Measurements from ENCODE around the gene PDF. TPM values are rescaled to one million over a fixed set of nuclear protein-coding genes. Genes with fewer than 3 reads are reported as not detected.

The PDF gene
- total RNA-seq, 2 experiments from 2014 or later, result 37.8 to 54.8 TPM

- no peak overlapping the region for H3K4me3 ChIP-seq (ENCODE audit: low read depth, low read length, poor library complexity, severe bottlenecking)
- CTCF ChIA-PET (ENCODE audit: unreplicated experiment), result no interaction called here
Measured at GRCh38 chr16:69309316-69309715, 21.1 kb downstream of the PDF start.

GRCh38 chr16:69307856-69308255 is 22.5 kb downstream of the PDF start:
- BruUV-seq (replicated peaks), result no TSS peak
- H3K4me1 ChIP-seq (ENCODE audit: insufficient read depth, low read length, poor library complexity, severe bottlenecking), result peaks cover 12% of the 10 kb centered on the region
- H3K4me2 ChIP-seq (ENCODE audit: low read length), result no peak overlapping the region
- no peak overlapping the region for H2AFZ ChIP-seq (ENCODE audit: low read length)
- no peak overlapping the region for H3K4me3 ChIP-seq (ENCODE audit: low read depth, low read length, poor library complexity, severe bottlenecking)
- H3K9me2 ChIP-seq (ENCODE audit: insufficient read depth, low read length), result no peaks in the 10 kb centered on the region
- TF ChIP-seq, protein P1, sequence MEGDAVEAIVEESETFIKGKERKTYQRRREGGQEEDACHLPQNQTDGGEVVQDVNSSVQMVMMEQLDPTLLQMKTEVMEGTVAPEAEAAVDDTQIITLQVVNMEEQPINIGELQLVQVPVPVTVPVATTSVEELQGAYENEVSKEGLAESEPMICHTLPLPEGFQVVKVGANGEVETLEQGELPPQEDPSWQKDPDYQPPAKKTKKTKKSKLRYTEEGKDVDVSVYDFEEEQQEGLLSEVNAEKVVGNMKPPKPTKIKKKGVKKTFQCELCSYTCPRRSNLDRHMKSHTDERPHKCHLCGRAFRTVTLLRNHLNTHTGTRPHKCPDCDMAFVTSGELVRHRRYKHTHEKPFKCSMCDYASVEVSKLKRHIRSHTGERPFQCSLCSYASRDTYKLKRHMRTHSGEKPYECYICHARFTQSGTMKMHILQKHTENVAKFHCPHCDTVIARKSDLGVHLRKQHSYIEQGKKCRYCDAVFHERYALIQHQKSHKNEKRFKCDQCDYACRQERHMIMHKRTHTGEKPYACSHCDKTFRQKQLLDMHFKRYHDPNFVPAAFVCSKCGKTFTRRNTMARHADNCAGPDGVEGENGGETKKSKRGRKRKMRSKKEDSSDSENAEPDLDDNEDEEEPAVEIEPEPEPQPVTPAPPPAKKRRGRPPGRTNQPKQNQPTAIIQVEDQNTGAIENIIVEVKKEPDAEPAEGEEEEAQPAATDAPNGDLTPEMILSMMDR (conservative IDR thresholded peaks at IDR 0.05; ENCODE audit: low read length), result no peak
- TF ChIP-seq EZH2phosphoT487 (IDR thresholded peaks at IDR 0.05; ENCODE audit: borderline replicate concordance, low read depth, low read length), result no peak
- H4K20me1 ChIP-seq (ENCODE audit: insufficient read depth, low read length), result no peaks in the 10 kb centered on the region
- intact Hi-C loops (cut with micrococcal nuclease; ENCODE audit: unreplicated experiment), result no loop called here
- CTCF ChIA-PET (ENCODE audit: unreplicated experiment), result no interaction called here
- peaks cover 13% of the 10 kb centered on the region for H3K79me2 ChIP-seq (ENCODE audit: insufficient read depth, low read depth, low read length)
- 0 out of 2 replicates have a peak, but pooled peaks cover 6% of the 10 kb centered on the region for H3K36me3 ChIP-seq (ENCODE audit: insufficient read depth, low read length)
- H3K27ac ChIP-seq (ENCODE audit: low read depth, low read length, poor library complexity, severe bottlenecking), result no peak overlapping the region
- DNase-seq (ENCODE audit: low spot score), result no peak
- H3K9me3 ChIP-seq (ENCODE audit: low read length), result no peaks in the 10 kb centered on the region
- POLR2A ChIA-PET, result interaction anchor here (1.0 kb wide), 1 partner anchor 454 kb away, joined by 3 read pairs; the partner anchor contains the start of gene WWP2

More at GRCh38 chr16:69309316-69309715, 21.1 kb downstream of the PDF start:
- DNase-seq (ENCODE audit: low spot score), result no peak
- Histone ChIP-seq H4K20me1 (ENCODE audit: insufficient read depth, low read length) (no peaks in the 10 kb centered on the region), H3K4me1 (ENCODE audit: insufficient read depth, low read length, poor library complexity, severe bottlenecking) (peaks cover 12% of the 10 kb centered on the region), H3K9me3 (ENCODE audit: low read length) (no peaks in the 10 kb centered on the region), H3K9me2 (ENCODE audit: insufficient read depth, low read length) (no peaks in the 10 kb centered on the region), H2AFZ (ENCODE audit: low read length) (no peak overlapping the region), H3K27ac (ENCODE audit: low read depth, low read length, poor library complexity, severe bottlenecking) (no peak overlapping the region), H3K36me3 (ENCODE audit: insufficient read depth, low read length) (peaks cover 19% of the 10 kb centered on the region; the same call in 1 of the 2 replicates), H3K4me2 (ENCODE audit: low read length) (no peak overlapping the region), H3K79me2 (ENCODE audit: insufficient read depth, low read depth, low read length) (peaks cover 28% of the 10 kb centered on the region)
- intact Hi-C loops (cut with micrococcal nuclease; ENCODE audit: unreplicated experiment), result no loop called here
- no TSS peak for BruUV-seq (replicated peaks)
- no peak for TF ChIP-seq EZH2phosphoT487 (IDR thresholded peaks at IDR 0.05; ENCODE audit: borderline replicate concordance, low read depth, low read length)
- TF ChIP-seq, protein P1 (conservative IDR thresholded peaks at IDR 0.05; ENCODE audit: low read length), result no peak
- POLR2A ChIA-PET, result no interaction called here

GRCh38 chr16:69307091-69307490 is 23.3 kb downstream of the PDF start:
- H3K27ac ChIP-seq (ENCODE audit: low read depth, low read length, poor library complexity, severe bottlenecking), result no peak overlapping the region
- no peaks in the 10 kb centered on the region for H3K9me2 ChIP-seq (ENCODE audit: insufficient read depth, low read length)
- peaks cover 10% of the 10 kb centered on the region for H3K4me1 ChIP-seq (ENCODE audit: insufficient read depth, low read length, poor library complexity, severe bottlenecking)
- no peak for TF ChIP-seq EZH2phosphoT487 (IDR thresholded peaks at IDR 0.05; ENCODE audit: borderline replicate concordance, low read depth, low read length)
- TF ChIP-seq, protein P1 (conservative IDR thresholded peaks at IDR 0.05; ENCODE audit: low read length), result no peak
- no TSS peak for BruUV-seq (replicated peaks)
- intact Hi-C loops (cut with micrococcal nuclease; ENCODE audit: unreplicated experiment), result no loop called here
- H3K36me3 ChIP-seq (ENCODE audit: insufficient read depth, low read length), result 0 out of 2 replicates have a peak, but pooled peaks cover 6% of the 10 kb centered on the region
- no peak overlapping the region for H3K4me3 ChIP-seq (ENCODE audit: low read depth, low read length, poor library complexity, severe bottlenecking)
- H3K79me2 ChIP-seq (ENCODE audit: insufficient read depth, low read depth, low read length), result peaks cover 6% of the 10 kb centered on the region
- ChIA-PET CTCF (ENCODE audit: unreplicated experiment) (no interaction called here), POLR2A (interaction anchor here (1.0 kb wide), 1 partner anchor 455 kb away, joined by 3 read pairs; the partner anchor contains the start of gene WWP2)
- no peaks in the 10 kb centered on the region for H4K20me1 ChIP-seq (ENCODE audit: insufficient read depth, low read length)
- no peaks in the 10 kb centered on the region for H3K9me3 ChIP-seq (ENCODE audit: low read length)
- H2AFZ ChIP-seq (ENCODE audit: low read length), result no peak overlapping the region
- no peak overlapping the region for H3K4me2 ChIP-seq (ENCODE audit: low read length)
- DNase-seq (ENCODE audit: low spot score), result no peak

Measured in OCI-LY7 (cell line).